NCI-H345 treated with DMSO at 0.1 percent for 48 hours (cell line): Measurements from ENCODE around the gene DLGAP1.

Experiments
- DNase-seq: peaks from one replicate; lab custom pipeline; 2025; ENCODE audit not compliant: unreplicated experiment; lab: John Stamatoyannopoulos, UW

The DLGAP1 gene

GRCh38 chr18:3952031-3952430, 503.1 kb downstream of the DLGAP1 start:
- no peak for DNase-seq

- no peak for DNase-seq
These were observed 504.3 kb downstream of the DLGAP1 start for GRCh38 chr18:3950668-3951404.

GRCh38 chr18:3948958-3949357, 506.1 kb downstream of the DLGAP1 start:
- no peak for DNase-seq

- no peak for DNase-seq
These were observed 507.7 kb downstream of the DLGAP1 start for GRCh38 chr18:3947383-3947782.

GRCh38 chr18:3935305-3935704, 519.8 kb downstream of the DLGAP1 start:
- DNase-seq, result no peak

GRCh38 chr18:3932276-3932675, 522.8 kb downstream of the DLGAP1 start:
- no peak for DNase-seq

GRCh38 chr18:3931542-3932112, 523.5 kb downstream of the DLGAP1 start:
- no peak for DNase-seq

- no peak for DNase-seq
These were observed 524.1 kb downstream of the DLGAP1 start for GRCh38 chr18:3931013-3931315.

GRCh38 chr18:3930126-3931012, 524.7 kb downstream of the DLGAP1 start:
- DNase-seq, result no peak

GRCh38 chr18:3924455-3924854, 530.7 kb downstream of the DLGAP1 start:
- no peak for DNase-seq

- DNase-seq, result no peak
These were observed 531.4 kb downstream of the DLGAP1 start for GRCh38 chr18:3923750-3924149.

- DNase-seq, result no peak
These were observed 533.3 kb downstream of the DLGAP1 start for GRCh38 chr18:3921826-3922225.

GRCh38 chr18:3920832-3921231, 534.3 kb downstream of the DLGAP1 start:
- DNase-seq, result no peak

- DNase-seq, result no peak
These were observed 535.6 kb downstream of the DLGAP1 start for GRCh38 chr18:3919396-3920061.

- no peak for DNase-seq
These were observed 539.0 kb downstream of the DLGAP1 start for GRCh38 chr18:3916082-3916481.

GRCh38 chr18:3914833-3915610, 540.1 kb downstream of the DLGAP1 start:
- DNase-seq, result no peak

GRCh38 chr18:3914109-3914508, 541.0 kb downstream of the DLGAP1 start:
- DNase-seq, result no peak

- DNase-seq, result no peak
These were observed 542.4 kb downstream of the DLGAP1 start for GRCh38 chr18:3912705-3913104.

- DNase-seq, result no peak
These were observed 543.7 kb downstream of the DLGAP1 start for GRCh38 chr18:3911413-3911812.

GRCh38 chr18:3910512-3910911, 544.6 kb downstream of the DLGAP1 start:
- no peak for DNase-seq

- DNase-seq, result no peak
These were observed 547.2 kb downstream of the DLGAP1 start for GRCh38 chr18:3907955-3908354.
